Gastroesophageal sphincter (tissue), 3 donors: ENCODE data around the gene OSBPL1A.

Source experiments
- CTCF ChIP-seq, 4 experiments: fragments of 200-600 bp in 2 of 4; fragments of 450-650 bp in 2 of 4; sonication (generic) in 1 of 4; IDR thresholded peaks; one replicate each; pipeline ENCODE4 v1.5.1; 2017 to 2019; ENCODE audit warnings: antibody characterized with exemption in 4 of 4, mild to moderate bottlenecking in 2 of 4, moderate library complexity in 2 of 4
- POLR2A ChIP-seq, 2 donors: fragments of 450-650 bp; IDR thresholded peaks; one replicate each; pipeline ENCODE4 v1.6.1; 2017; ENCODE audit warnings: antibody characterized with exemption in 2 of 2, mild to moderate bottlenecking in 2 of 2, moderate library complexity in 1 of 2
- POLR2AphosphoS5 ChIP-seq: sonication (generic); formaldehyde crosslinking; IDR thresholded peaks from one replicate; pipeline ENCODE4 v1.6.1; 2017; ENCODE audit warnings: antibody characterized with exemption

GRCh38 chr18:24370120-24370519 lies 27.5 kb downstream of the OSBPL1A start:
- TF ChIP-seq CTCF (IDR thresholded peaks at IDR 0.05) (no peak), POLR2AphosphoS5 (no peak), POLR2A (IDR thresholded peaks at IDR 0.05) (no peak)
